Measurements from ENCODE around the gene LDAH.
"Not testable (repeated sequence)": the region's sequence is repeated elsewhere in the genome, so short reads cannot be mapped to it uniquely, and the experiment has no call there.

LDAH gene

GRCh38 chr2:20744366-20745335, 78.2 kb downstream of the LDAH start:
- Histone ChIP-seq H3K9me3 (ENCODE audit: low read length) (no peaks in the 10 kb centered on the region), H3K9ac (ENCODE audit: low read length) (no peak overlapping the region), H3K4me1 (ENCODE audit: insufficient read depth, low read length) (no peaks in the 10 kb centered on the region), H3K4me3 (ENCODE audit: low read depth in 1 of 2, low read length in 2 of 2) (no peak overlapping the region), H3K27ac (ENCODE audit: low read depth, low read length) (no peak overlapping the region), H3K36me3 (ENCODE audit: insufficient read depth, low read length) (no peaks in the 10 kb centered on the region), H3K27me3 (ENCODE audit: control insufficient read depth in 1 of 2, insufficient read depth in 2 of 2, low read length in 2 of 2) (no peaks in the 10 kb centered on the region)

- Histone ChIP-seq H3K36me3 (ENCODE audit: insufficient read depth, low read length) (no peaks in the 10 kb centered on the region), H3K9ac (ENCODE audit: low read length) (no peak overlapping the region), H3K27ac (ENCODE audit: low read depth, low read length) (no peak overlapping the region), H3K27me3 (ENCODE audit: control insufficient read depth in 1 of 2, insufficient read depth in 2 of 2, low read length in 2 of 2) (no peaks in the 10 kb centered on the region), H3K4me1 (ENCODE audit: insufficient read depth, low read length) (no peaks in the 10 kb centered on the region), H3K9me3 (ENCODE audit: low read length) (no peaks in the 10 kb centered on the region), H3K4me3 (ENCODE audit: low read depth in 1 of 2, low read length in 2 of 2) (no peak overlapping the region)
Observed at GRCh38 chr2:20738772-20739171, 84.1 kb downstream of the LDAH start.

GRCh38 chr2:20737505-20737904, 85.4 kb downstream of the LDAH start:
- Histone ChIP-seq H3K9me3 (ENCODE audit: low read length) (no peaks in the 10 kb centered on the region), H3K9ac (ENCODE audit: low read length) (no peak overlapping the region), H3K36me3 (ENCODE audit: insufficient read depth, low read length) (no peaks in the 10 kb centered on the region), H3K4me3 (ENCODE audit: low read depth in 1 of 2, low read length in 2 of 2) (no peak overlapping the region), H3K4me1 (ENCODE audit: insufficient read depth, low read length) (no peaks in the 10 kb centered on the region), H3K27me3 (ENCODE audit: control insufficient read depth in 1 of 2, insufficient read depth in 2 of 2, low read length in 2 of 2) (no peaks in the 10 kb centered on the region), H3K27ac (ENCODE audit: low read depth, low read length) (no peak overlapping the region)

- no peak overlapping the region for H3K27ac ChIP-seq (ENCODE audit: low read depth, low read length)
Observed at GRCh38 chr2:20728114-20728758, 94.7 kb downstream of the LDAH start.

GRCh38 chr2:20726913-20727312, 96.0 kb downstream of the LDAH start:
- H3K4me1 ChIP-seq (ENCODE audit: insufficient read depth, low read length): no peaks in the 10 kb centered on the region
- no peaks in the 10 kb centered on the region for H3K27me3 ChIP-seq (ENCODE audit: control insufficient read depth in 1 of 2, insufficient read depth in 2 of 2, low read length in 2 of 2)
- H3K9me3 ChIP-seq (ENCODE audit: low read length): no peaks in the 10 kb centered on the region
- H3K36me3 ChIP-seq (ENCODE audit: insufficient read depth, low read length): no peaks in the 10 kb centered on the region
- H3K4me3 ChIP-seq (ENCODE audit: low read depth in 1 of 2, low read length in 2 of 2): no peak overlapping the region
- H3K9ac ChIP-seq (ENCODE audit: low read length): no peak overlapping the region
- H3K27ac ChIP-seq (ENCODE audit: low read depth, low read length): no peak overlapping the region

More at GRCh38 chr2:20728114-20728758, 94.7 kb downstream of the LDAH start:
- no peaks in the 10 kb centered on the region for H3K4me1 ChIP-seq (ENCODE audit: insufficient read depth, low read length)
- no peaks in the 10 kb centered on the region for H3K36me3 ChIP-seq (ENCODE audit: insufficient read depth, low read length)
- H3K9me3 ChIP-seq (ENCODE audit: low read length): no peaks in the 10 kb centered on the region
- H3K9ac ChIP-seq (ENCODE audit: low read length): no peak overlapping the region
- no peaks in the 10 kb centered on the region for H3K27me3 ChIP-seq (ENCODE audit: control insufficient read depth in 1 of 2, insufficient read depth in 2 of 2, low read length in 2 of 2)
- H3K4me3 ChIP-seq (ENCODE audit: low read depth in 1 of 2, low read length in 2 of 2): no peak overlapping the region

GRCh38 chr2:20725782-20726181, 97.1 kb downstream of the LDAH start:
- Histone ChIP-seq H3K4me1 (ENCODE audit: insufficient read depth, low read length) (no peaks in the 10 kb centered on the region), H3K4me3 (ENCODE audit: low read depth in 1 of 2, low read length in 2 of 2) (no peak overlapping the region), H3K9ac (ENCODE audit: low read length) (no peak overlapping the region), H3K36me3 (ENCODE audit: insufficient read depth, low read length) (no peaks in the 10 kb centered on the region), H3K27me3 (ENCODE audit: control insufficient read depth in 1 of 2, insufficient read depth in 2 of 2, low read length in 2 of 2) (no peaks in the 10 kb centered on the region), H3K9me3 (ENCODE audit: low read length) (no peaks in the 10 kb centered on the region), H3K27ac (ENCODE audit: low read depth, low read length) (no peak overlapping the region)

GRCh38 chr2:20724500-20725053, 98.3 kb downstream of the LDAH start:
- Histone ChIP-seq H3K36me3 (ENCODE audit: insufficient read depth, low read length) (no peaks in the 10 kb centered on the region), H3K27ac (ENCODE audit: low read depth, low read length) (no peak overlapping the region), H3K9ac (ENCODE audit: low read length) (no peak overlapping the region)

GRCh38 chr2:20723543-20723942, 99.4 kb downstream of the LDAH start:
- Histone ChIP-seq H3K36me3 (ENCODE audit: insufficient read depth, low read length) (no peaks in the 10 kb centered on the region), H3K27me3 (ENCODE audit: control insufficient read depth in 1 of 2, insufficient read depth in 2 of 2, low read length in 2 of 2) (no peaks in the 10 kb centered on the region), H3K4me1 (ENCODE audit: insufficient read depth, low read length) (no peaks in the 10 kb centered on the region), H3K27ac (ENCODE audit: low read depth, low read length) (no peak overlapping the region), H3K9me3 (ENCODE audit: low read length) (no peaks in the 10 kb centered on the region), H3K9ac (ENCODE audit: low read length) (no peak overlapping the region), H3K4me3 (ENCODE audit: low read depth in 1 of 2, low read length in 2 of 2) (no peak overlapping the region)

More at GRCh38 chr2:20724500-20725053, 98.3 kb downstream of the LDAH start:
- Histone ChIP-seq H3K27me3 (ENCODE audit: control insufficient read depth in 1 of 2, insufficient read depth in 2 of 2, low read length in 2 of 2) (no peaks in the 10 kb centered on the region), H3K4me1 (ENCODE audit: insufficient read depth, low read length) (no peaks in the 10 kb centered on the region), H3K9me3 (ENCODE audit: low read length) (no peaks in the 10 kb centered on the region), H3K4me3 (ENCODE audit: low read depth in 1 of 2, low read length in 2 of 2) (no peak overlapping the region)

GRCh38 chr2:20722592-20723240, 100.2 kb downstream of the LDAH start:
- Histone ChIP-seq H3K4me1 (ENCODE audit: insufficient read depth, low read length) (no peaks in the 10 kb centered on the region), H3K27ac (ENCODE audit: low read depth, low read length) (no peak overlapping the region), H3K9ac (ENCODE audit: low read length) (no peak overlapping the region)

GRCh38 chr2:20717641-20718040, 105.3 kb downstream of the LDAH start:
- Histone ChIP-seq H3K9me3 (ENCODE audit: low read length) (no peaks in the 10 kb centered on the region), H3K9ac (ENCODE audit: low read length) (no peak overlapping the region), H3K27ac (ENCODE audit: low read depth, low read length) (no peak overlapping the region), H3K4me3 (ENCODE audit: low read depth in 1 of 2, low read length in 2 of 2) (no peak overlapping the region), H3K4me1 (ENCODE audit: insufficient read depth, low read length) (no peaks in the 10 kb centered on the region), H3K27me3 (ENCODE audit: control insufficient read depth in 1 of 2, insufficient read depth in 2 of 2, low read length in 2 of 2) (no peaks in the 10 kb centered on the region), H3K36me3 (ENCODE audit: insufficient read depth, low read length) (no peaks in the 10 kb centered on the region)

More at GRCh38 chr2:20722592-20723240, 100.2 kb downstream of the LDAH start:
- Histone ChIP-seq H3K27me3 (ENCODE audit: control insufficient read depth in 1 of 2, insufficient read depth in 2 of 2, low read length in 2 of 2) (no peaks in the 10 kb centered on the region), H3K9me3 (ENCODE audit: low read length) (no peaks in the 10 kb centered on the region), H3K4me3 (ENCODE audit: low read depth in 1 of 2, low read length in 2 of 2) (no peak overlapping the region), H3K36me3 (ENCODE audit: insufficient read depth, low read length) (no peaks in the 10 kb centered on the region)

- H3K9me3 ChIP-seq (ENCODE audit: low read length); H3K27me3 ChIP-seq (ENCODE audit: control insufficient read depth in 1 of 2, insufficient read depth in 2 of 2, low read length in 2 of 2); H3K27ac ChIP-seq (ENCODE audit: low read depth, low read length); H3K36me3 ChIP-seq (ENCODE audit: insufficient read depth, low read length); H3K4me1 ChIP-seq (ENCODE audit: insufficient read depth, low read length); H3K4me3 ChIP-seq (ENCODE audit: low read depth in 1 of 2, low read length in 2 of 2); H3K9ac ChIP-seq (ENCODE audit: low read length): not testable (repeated sequence)
Observed at GRCh38 chr2:20716164-20716563, 106.7 kb downstream of the LDAH start.
